ENCODE measurements around the gene CLIP1. TPM values are rescaled to one million over a fixed set of nuclear protein-coding genes. Genes with fewer than 3 reads are reported as not detected.

CLIP1 gene
- total and polyA plus RNA-seq, 12 donors, result 36.3 to 135 (median 97.9) TPM

DNA sequence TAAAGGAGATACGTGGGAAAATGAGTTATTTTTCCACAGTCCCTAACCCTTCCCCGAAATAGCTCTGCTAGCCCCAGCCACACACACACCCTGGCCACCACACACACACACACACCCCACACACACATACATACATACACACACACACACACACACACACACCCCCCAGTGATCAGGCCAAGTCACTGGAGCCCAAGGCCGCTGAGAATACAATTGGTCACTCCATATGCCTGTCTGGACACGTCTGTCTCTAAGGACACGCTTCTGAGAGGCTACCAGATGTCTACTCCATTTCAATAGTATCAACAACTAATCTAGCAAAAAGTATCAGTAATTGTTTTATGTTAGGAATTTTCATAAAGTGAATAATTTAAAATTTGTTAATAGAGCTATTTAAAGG lies 183.6 kb downstream of the CLIP1 start:
- ATAC-seq (no peak), DNase-seq (no peak)
- WGBS, 2 donors, result 94% methylated on average over 5 of the region's 5 CpGs
- H3K27me3 ChIP-seq, result no peaks in the 10 kb centered on the region
- H3K4me1 ChIP-seq, result no peaks in the 10 kb centered on the region
- H3K27ac ChIP-seq, result no peak overlapping the region
- peaks cover 0 to 97% (median 19%) of the 10 kb centered on the region in 9 donors for H3K36me3 ChIP-seq
- no peak for TF ChIP-seq CTCF (IDR thresholded peaks at IDR 0.05)
- no peaks in the 10 kb centered on the region for H3K9me3 ChIP-seq
- no peak overlapping the region for H3K4me3 ChIP-seq
- intact Hi-C loops (cut with DNase I), result no loop called here

GRCh38 chr12:122235741-122236140 lies 186.7 kb downstream of the CLIP1 start:
- intact Hi-C loops (cut with DNase I), result no loop called here
- Histone ChIP-seq H3K4me1 (no peaks in the 10 kb centered on the region), H3K9me3 (no peaks in the 10 kb centered on the region), H3K4me3 (no peak overlapping the region), H3K36me3 (peaks cover 0 to 96% (median 42%) of the 10 kb centered on the region in 9 donors), H3K27ac (no peak overlapping the region), H3K27me3 (no peaks in the 10 kb centered on the region)
- DNase-seq (no peak), ATAC-seq (no peak)
- TF ChIP-seq CTCF (IDR thresholded peaks at IDR 0.05), result no peak
- WGBS, 2 donors, result 85 to 95% methylated on average over 7 of the region's 7 CpGs

DNA sequence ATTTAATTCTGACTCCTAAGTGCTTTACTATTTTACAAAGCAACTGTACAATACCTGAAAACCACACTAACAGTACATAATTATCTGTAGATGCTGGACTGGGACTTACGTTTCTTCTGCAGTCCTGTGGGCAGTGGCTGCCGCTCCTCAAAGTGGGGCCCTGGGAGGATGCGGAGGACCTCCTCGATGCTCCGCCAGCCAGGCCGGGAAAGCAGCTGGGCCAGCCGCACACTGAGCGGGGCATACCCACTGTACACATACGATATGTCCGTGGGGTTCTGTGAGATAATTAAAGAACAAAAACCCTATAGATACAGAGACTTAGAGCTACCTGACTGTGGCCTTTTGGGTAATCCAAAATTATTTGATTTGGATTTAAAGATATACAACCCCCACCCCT lies 189.8 kb downstream of the CLIP1 start:
- Histone ChIP-seq H3K9me3 (no peaks in the 10 kb centered on the region), H3K27me3 (no peaks in the 10 kb centered on the region), H3K27ac (no peak overlapping the region), H3K4me3 (no peak overlapping the region), H3K36me3 (peaks cover 0 to 89% (median 57%) of the 10 kb centered on the region in 9 donors), H3K4me1 (no peaks in the 10 kb centered on the region)
- WGBS, 2 donors, result 94% methylated on average over 10 of the region's 10 CpGs
- no peak for DNase-seq
- intact Hi-C loops (cut with DNase I), result no loop called here
- no peak for TF ChIP-seq CTCF (IDR thresholded peaks at IDR 0.05)
- no peak for ATAC-seq

GRCh38 chr12:122230798-122231197 lies 191.7 kb downstream of the CLIP1 start:
- Histone ChIP-seq H3K27me3 (no peaks in the 10 kb centered on the region), H3K9me3 (no peaks in the 10 kb centered on the region), H3K36me3 (peaks cover 0 to 77% (median 54%) of the 10 kb centered on the region in 9 donors), H3K4me1 (peaks cover 5 to 11% (median 8%) of the 10 kb centered on the region in 9 donors), H3K4me3 (no peak overlapping the region), H3K27ac (no peak overlapping the region)
- DNase-seq (no peak), ATAC-seq (no peak)
- TF ChIP-seq CTCF (IDR thresholded peaks at IDR 0.05), result no peak
- intact Hi-C loops (cut with DNase I), result no loop called here
- WGBS, 2 donors, result 69 to 87% methylated on average over 6 of the region's 6 CpGs

Measured in heart right ventricle (tissue), 16 donors.